H54 (cell line): ENCODE data around the gene MYADML2.
"Not testable (repeated sequence)": the region's sequence is repeated elsewhere in the genome, so short reads cannot be mapped to it uniquely, and the experiment has no call there.

Experiments
- DNase-seq: peaks from one replicate; pipeline ENCODE4 v3.0.0; 2011; ENCODE audit warnings: low spot score, mixed read lengths; ENCODE audit not compliant: insufficient read length
- FAIRE-seq: peaks from 3 replicates; lab custom pipeline; 2011; peaks lifted over from hg19 to GRCh38; lab: Jason Lieb, UNC
- POLR2A ChIP-seq: IDR thresholded peaks from 2 replicates; pipeline ENCODE4 v1.6.1; 2011; ENCODE audit warnings: low read depth, mild to moderate bottlenecking, low read length

MYADML2 gene

GRCh38 chr17:81958633-81959342 is 11.8 kb upstream of the MYADML2 start:
- DNase-seq, result no peak

GRCh38 chr17:81957691-81958432 is 10.8 kb upstream of the MYADML2 start:
- FAIRE-seq, result no peak

More at GRCh38 chr17:81958633-81959342, 11.8 kb upstream of the MYADML2 start:
- FAIRE-seq, result no peak
- TF ChIP-seq POLR2A, result no peak

GRCh38 chr17:81956607-81957589 is 9.9 kb upstream of the MYADML2 start:
- TF ChIP-seq POLR2A, result no peak
- DNase-seq, result no peak

More at GRCh38 chr17:81957691-81958432, 10.8 kb upstream of the MYADML2 start:
- DNase-seq, result no peak
- TF ChIP-seq POLR2A, result no peak

GRCh38 chr17:81955756-81956544 is 8.9 kb upstream of the MYADML2 start:
- FAIRE-seq (no peak), DNase-seq (no peak)
- no peak for TF ChIP-seq POLR2A

More at GRCh38 chr17:81956607-81957589, 9.9 kb upstream of the MYADML2 start:
- FAIRE-seq, result no peak

- FAIRE-seq (no peak), DNase-seq (no peak)
- TF ChIP-seq POLR2A, result no peak
Measured at GRCh38 chr17:81955058-81955681, 8.1 kb upstream of the MYADML2 start.

GRCh38 chr17:81954131-81955057 is 7.4 kb upstream of the MYADML2 start:
- no peak for FAIRE-seq
- TF ChIP-seq POLR2A, result no peak
- DNase-seq, result no peak

GRCh38 chr17:81953443-81953842 is 6.4 kb upstream of the MYADML2 start:
- DNase-seq, result not testable (repeated sequence)

GRCh38 chr17:81952792-81953228 is 5.8 kb upstream of the MYADML2 start:
- FAIRE-seq, result no peak
- no peak for TF ChIP-seq POLR2A
- no peak for DNase-seq

More at GRCh38 chr17:81953443-81953842, 6.4 kb upstream of the MYADML2 start:
- not testable (repeated sequence) for FAIRE-seq

GRCh38 chr17:81951785-81952684 is 5.0 kb upstream of the MYADML2 start:
- TF ChIP-seq POLR2A, result no peak
- FAIRE-seq (no peak), DNase-seq (no peak)

GRCh38 chr17:81950501-81950900 is 3.5 kb upstream of the MYADML2 start:
- TF ChIP-seq POLR2A, result no peak
- FAIRE-seq (no peak), DNase-seq (no peak)
